ENCODE results near the gene SLC38A2.

Gene SLC38A2

DNA sequence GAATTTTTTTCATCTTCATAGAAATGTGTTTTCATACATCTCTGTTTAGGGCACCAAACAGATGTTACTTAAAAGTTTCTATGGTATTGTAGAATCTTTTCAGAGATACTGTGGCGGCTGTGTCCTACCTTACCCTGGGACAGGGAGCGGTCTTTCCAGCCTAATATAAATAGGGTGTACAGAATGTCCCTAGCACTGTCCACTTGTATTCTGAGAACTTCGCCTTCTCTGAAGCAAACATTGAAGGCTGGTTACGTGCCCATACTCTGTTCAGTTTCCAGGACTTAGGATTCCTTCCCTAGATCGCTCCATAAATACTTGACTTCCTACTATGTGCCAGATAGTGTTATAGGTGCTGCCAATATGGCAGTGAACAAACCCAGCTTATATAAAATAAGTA lies 24.3 kb upstream of the SLC38A2 start:
- peaks cover under 1% of the 10 kb centered on the region for H3K79me2 ChIP-seq
- H3K9me3 ChIP-seq (ENCODE audit: control insufficient read depth, low read length), result no peaks in the 10 kb centered on the region
- no peaks in the 10 kb centered on the region for H3K4me1 ChIP-seq
- H3K27ac ChIP-seq, result no peak overlapping the region
- H3K4me2 ChIP-seq (ENCODE audit: low read length), result no peak overlapping the region
- H3K36me3 ChIP-seq (ENCODE audit: control insufficient read depth, insufficient read depth, low read length), result no peaks in the 10 kb centered on the region
- H2AFZ ChIP-seq, result no peak overlapping the region
- TF ChIP-seq, protein P1, sequence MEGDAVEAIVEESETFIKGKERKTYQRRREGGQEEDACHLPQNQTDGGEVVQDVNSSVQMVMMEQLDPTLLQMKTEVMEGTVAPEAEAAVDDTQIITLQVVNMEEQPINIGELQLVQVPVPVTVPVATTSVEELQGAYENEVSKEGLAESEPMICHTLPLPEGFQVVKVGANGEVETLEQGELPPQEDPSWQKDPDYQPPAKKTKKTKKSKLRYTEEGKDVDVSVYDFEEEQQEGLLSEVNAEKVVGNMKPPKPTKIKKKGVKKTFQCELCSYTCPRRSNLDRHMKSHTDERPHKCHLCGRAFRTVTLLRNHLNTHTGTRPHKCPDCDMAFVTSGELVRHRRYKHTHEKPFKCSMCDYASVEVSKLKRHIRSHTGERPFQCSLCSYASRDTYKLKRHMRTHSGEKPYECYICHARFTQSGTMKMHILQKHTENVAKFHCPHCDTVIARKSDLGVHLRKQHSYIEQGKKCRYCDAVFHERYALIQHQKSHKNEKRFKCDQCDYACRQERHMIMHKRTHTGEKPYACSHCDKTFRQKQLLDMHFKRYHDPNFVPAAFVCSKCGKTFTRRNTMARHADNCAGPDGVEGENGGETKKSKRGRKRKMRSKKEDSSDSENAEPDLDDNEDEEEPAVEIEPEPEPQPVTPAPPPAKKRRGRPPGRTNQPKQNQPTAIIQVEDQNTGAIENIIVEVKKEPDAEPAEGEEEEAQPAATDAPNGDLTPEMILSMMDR (IDR thresholded peaks at IDR 0.05), result no peak
- H3K27me3 ChIP-seq (ENCODE audit: control insufficient read depth, insufficient read depth, low read length), result no peaks in the 10 kb centered on the region
- H3K4me3 ChIP-seq (ENCODE audit: low read depth, low read length), result no peak overlapping the region
- no peak overlapping the region for H3K9ac ChIP-seq

DNA sequence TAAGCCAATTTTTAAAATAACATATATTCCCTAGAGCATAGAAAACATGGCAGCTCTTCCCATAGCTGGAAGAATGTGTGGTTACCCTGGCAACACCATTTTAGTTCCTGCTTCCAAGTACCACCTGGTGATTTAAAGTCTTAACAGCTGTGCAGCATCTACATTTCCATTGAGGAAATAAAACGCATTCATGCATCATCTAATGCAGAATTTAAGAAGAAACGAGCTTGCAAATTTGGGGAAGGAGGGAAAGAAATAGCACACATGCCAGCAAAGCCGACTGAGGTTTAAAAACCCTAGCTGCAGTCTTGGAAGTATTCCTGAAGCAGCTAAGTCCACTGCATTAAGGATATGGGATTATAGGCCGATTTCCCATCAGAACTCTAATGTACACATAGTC lies 22.8 kb upstream of the SLC38A2 start:
- Histone ChIP-seq H3K9me3 (ENCODE audit: control insufficient read depth, low read length) (no peaks in the 10 kb centered on the region), H3K79me2 (peaks cover 5% of the 10 kb centered on the region), H3K4me2 (ENCODE audit: low read length) (no peak overlapping the region), H3K4me1 (no peaks in the 10 kb centered on the region), H3K27ac (no peak overlapping the region), H3K27me3 (ENCODE audit: control insufficient read depth, insufficient read depth, low read length) (no peaks in the 10 kb centered on the region), H2AFZ (no peak overlapping the region), H3K9ac (no peak overlapping the region), H3K36me3 (ENCODE audit: control insufficient read depth, insufficient read depth, low read length) (no peaks in the 10 kb centered on the region), H3K4me3 (ENCODE audit: low read depth, low read length) (no peak overlapping the region)
- TF ChIP-seq, protein P1 (IDR thresholded peaks at IDR 0.05), result no peak

DNA sequence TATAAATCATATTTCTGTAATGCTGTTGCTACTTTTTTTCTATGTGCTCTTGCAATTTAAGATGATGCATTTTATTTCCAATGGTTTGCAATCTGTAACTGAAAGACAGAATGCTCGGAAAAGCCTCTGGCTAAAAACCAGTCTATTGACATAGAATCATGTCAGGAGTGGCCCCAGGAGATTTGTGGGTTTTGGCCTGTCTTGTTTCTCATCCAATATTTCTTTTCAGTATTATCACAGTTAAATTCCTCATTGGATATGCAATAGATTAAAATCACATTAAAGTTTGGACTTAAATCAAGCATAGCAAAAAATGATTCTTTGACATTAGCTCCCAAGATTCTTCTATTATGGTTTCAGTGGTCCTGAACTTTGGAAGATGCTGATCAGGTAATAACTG lies 19.1 kb upstream of the SLC38A2 start:
- no peaks in the 10 kb centered on the region for H3K4me1 ChIP-seq
- peak overlapping the region; percentile 40 for H3K27ac ChIP-seq
- H3K79me2 ChIP-seq, result peaks cover 8% of the 10 kb centered on the region
- no peak overlapping the region for H3K4me3 ChIP-seq (ENCODE audit: low read depth, low read length)
- H3K36me3 ChIP-seq (ENCODE audit: control insufficient read depth, insufficient read depth, low read length), result no peaks in the 10 kb centered on the region
- no peak overlapping the region for H2AFZ ChIP-seq
- H3K9me3 ChIP-seq (ENCODE audit: control insufficient read depth, low read length), result no peaks in the 10 kb centered on the region
- H3K27me3 ChIP-seq (ENCODE audit: control insufficient read depth, insufficient read depth, low read length), result no peaks in the 10 kb centered on the region
- TF ChIP-seq, protein P1 (IDR thresholded peaks at IDR 0.05), result no peak
- H3K9ac ChIP-seq, result no peak overlapping the region
- H3K4me2 ChIP-seq (ENCODE audit: low read length), result no peak overlapping the region

DNA sequence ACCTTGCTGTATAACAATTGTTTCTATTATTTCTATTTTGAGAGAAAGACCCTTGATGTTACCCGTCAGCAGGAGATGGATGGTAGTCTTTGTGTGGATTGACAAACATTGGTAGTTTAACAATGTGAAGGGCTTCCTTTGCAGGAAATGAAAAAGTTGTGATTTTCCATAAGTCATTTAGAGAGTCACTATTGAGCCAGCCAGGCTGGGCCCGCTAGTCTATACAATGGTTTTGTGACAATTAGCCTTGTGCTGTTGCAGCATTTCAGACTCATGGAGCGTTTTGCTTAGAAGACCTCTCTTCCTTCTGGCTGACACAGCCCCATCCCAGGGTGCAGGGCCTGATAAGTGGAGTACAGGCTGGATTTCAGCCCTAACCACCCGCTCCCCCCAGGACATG lies 18.3 kb upstream of the SLC38A2 start:
- Histone ChIP-seq H2AFZ (no peak overlapping the region), H3K79me2 (peaks cover 8% of the 10 kb centered on the region), H3K4me3 (ENCODE audit: low read depth, low read length) (no peak overlapping the region), H3K27me3 (ENCODE audit: control insufficient read depth, insufficient read depth, low read length) (no peaks in the 10 kb centered on the region), H3K4me1 (no peaks in the 10 kb centered on the region), H3K4me2 (ENCODE audit: low read length) (no peak overlapping the region), H3K9ac (no peak overlapping the region), H3K36me3 (ENCODE audit: control insufficient read depth, insufficient read depth, low read length) (no peaks in the 10 kb centered on the region), H3K9me3 (ENCODE audit: control insufficient read depth, low read length) (no peaks in the 10 kb centered on the region), H3K27ac (peak overlapping the region; percentile 40)
- TF ChIP-seq, protein P1 (IDR thresholded peaks at IDR 0.05), result no peak

DNA sequence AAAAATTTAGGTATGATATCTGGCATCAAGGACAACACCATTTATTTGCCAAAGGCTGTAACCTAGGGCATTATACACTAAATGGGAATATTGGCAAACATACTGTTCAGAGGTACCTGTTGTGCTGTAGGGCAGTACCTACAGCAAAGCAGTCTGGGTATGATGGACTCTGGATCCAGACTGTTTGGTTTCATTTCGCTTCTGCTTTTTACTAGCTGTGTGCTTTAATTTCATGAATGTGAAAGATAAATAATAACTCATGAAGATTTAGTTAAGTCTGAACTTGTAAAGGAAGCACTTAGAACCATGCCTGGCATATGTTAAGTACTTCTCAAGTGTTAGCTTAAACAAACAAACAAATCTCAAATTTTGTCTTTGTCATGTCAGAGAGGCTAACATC lies 17.7 kb upstream of the SLC38A2 start:
- no peak overlapping the region for H3K4me3 ChIP-seq (ENCODE audit: low read depth, low read length)
- H3K9ac ChIP-seq, result no peak overlapping the region
- H3K27me3 ChIP-seq (ENCODE audit: control insufficient read depth, insufficient read depth, low read length), result no peaks in the 10 kb centered on the region
- H3K4me1 ChIP-seq, result no peaks in the 10 kb centered on the region
- H2AFZ ChIP-seq, result no peak overlapping the region
- TF ChIP-seq, protein P1 (IDR thresholded peaks at IDR 0.05), result no peak
- peaks cover 8% of the 10 kb centered on the region for H3K79me2 ChIP-seq
- no peak overlapping the region for H3K4me2 ChIP-seq (ENCODE audit: low read length)
- H3K36me3 ChIP-seq (ENCODE audit: control insufficient read depth, insufficient read depth, low read length), result no peaks in the 10 kb centered on the region
- H3K27ac ChIP-seq, result no peak overlapping the region
- H3K9me3 ChIP-seq (ENCODE audit: control insufficient read depth, low read length), result no peaks in the 10 kb centered on the region
